Panc1 (cell line): ENCODE measurements around the gene POLD2.

ENCODE experiments used
- CTCF ChIP-seq: fragments of 450-650 bp; IDR thresholded peaks from 2 replicates; pipeline ENCODE4 v1.5.1; 2017; ENCODE audit warnings: mild to moderate bottlenecking
- POLR2AphosphoS5 ChIP-seq: IDR thresholded peaks from 2 replicates; pipeline ENCODE4 v1.6.1; 2012; ENCODE audit warnings: mild to moderate bottlenecking, low read depth, low read length, moderate library complexity
- REST ChIP-seq, 2 experiments: IDR thresholded peaks; 2 replicates each; pipeline ENCODE4 v1.6.1; 2011 to 2012; ENCODE audit warnings: low read depth in 2 of 2, control low read depth in 1 of 2, low read length in 1 of 2, mild to moderate bottlenecking in 1 of 2, moderate library complexity in 1 of 2; ENCODE audit not compliant: insufficient read depth in 1 of 2
- SIN3A ChIP-seq: IDR thresholded peaks from 2 replicates; pipeline ENCODE4 v1.6.1; 2012; ENCODE audit warnings: low read depth, mild to moderate bottlenecking, low read length, moderate library complexity, borderline replicate concordance; ENCODE audit not compliant: insufficient read depth

- no peak for TF ChIP-seq CTCF
- TF ChIP-seq REST (IDR thresholded peaks at IDR 0.05; ENCODE audit: insufficient read depth in 1 of 2, low read depth in 2 of 2, low read length in 1 of 2) = no peak
- TF ChIP-seq POLR2AphosphoS5 = no peak
- no peak for TF ChIP-seq SIN3A
These were observed 25.0 kb downstream of the POLD2 start for GRCh38 chr7:44098092-44099068.
